Liver (tissue), 3 donors: ENCODE results near the gene C7orf57.

ENCODE experiments used
- SP1 ChIP-seq: IDR thresholded peaks from 2 replicates; pipeline ENCODE4 v1.6.1; 2018; ENCODE audit warnings: antibody characterized with exemption, mild to moderate bottlenecking
- TAF1 ChIP-seq: conservative IDR thresholded peaks from 2 replicates; pipeline ENCODE4 v1.6.1; 2016; ENCODE audit warnings: antibody characterized with exemption, mild to moderate bottlenecking
- TF ChIP-seq, protein P1 (sequence below): fragments of 150-350 bp; IDR thresholded peaks from 2 replicates; pipeline ENCODE4 v1.5.1; 2017; ENCODE audit warnings: improper control_type of control experiment, low read depth, low read length; ENCODE audit not compliant: missing input control
- donor health status: healthy.
- donor health status: healthy.

DNA sequence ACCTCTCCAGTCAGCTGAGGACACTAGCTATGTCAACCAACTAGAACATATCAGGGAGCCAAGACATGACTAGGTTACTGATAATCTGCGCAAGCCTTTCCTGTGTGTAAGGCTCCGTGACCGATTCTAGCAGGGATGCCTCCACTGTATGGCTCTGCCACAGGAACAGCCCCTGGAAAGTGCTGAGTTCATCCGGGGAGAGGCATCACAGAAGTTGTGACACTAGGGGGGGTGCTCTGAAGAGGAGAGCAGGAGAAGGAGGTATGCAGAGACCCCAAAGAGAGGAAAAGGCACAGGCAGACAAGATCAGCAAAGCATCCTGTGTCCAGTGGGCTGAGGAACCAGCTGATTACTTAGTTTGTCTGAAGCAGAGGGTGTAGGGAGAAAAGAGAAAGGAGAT, 67.2 kb downstream of the C7orf57 start:
- TF ChIP-seq, protein P1, sequence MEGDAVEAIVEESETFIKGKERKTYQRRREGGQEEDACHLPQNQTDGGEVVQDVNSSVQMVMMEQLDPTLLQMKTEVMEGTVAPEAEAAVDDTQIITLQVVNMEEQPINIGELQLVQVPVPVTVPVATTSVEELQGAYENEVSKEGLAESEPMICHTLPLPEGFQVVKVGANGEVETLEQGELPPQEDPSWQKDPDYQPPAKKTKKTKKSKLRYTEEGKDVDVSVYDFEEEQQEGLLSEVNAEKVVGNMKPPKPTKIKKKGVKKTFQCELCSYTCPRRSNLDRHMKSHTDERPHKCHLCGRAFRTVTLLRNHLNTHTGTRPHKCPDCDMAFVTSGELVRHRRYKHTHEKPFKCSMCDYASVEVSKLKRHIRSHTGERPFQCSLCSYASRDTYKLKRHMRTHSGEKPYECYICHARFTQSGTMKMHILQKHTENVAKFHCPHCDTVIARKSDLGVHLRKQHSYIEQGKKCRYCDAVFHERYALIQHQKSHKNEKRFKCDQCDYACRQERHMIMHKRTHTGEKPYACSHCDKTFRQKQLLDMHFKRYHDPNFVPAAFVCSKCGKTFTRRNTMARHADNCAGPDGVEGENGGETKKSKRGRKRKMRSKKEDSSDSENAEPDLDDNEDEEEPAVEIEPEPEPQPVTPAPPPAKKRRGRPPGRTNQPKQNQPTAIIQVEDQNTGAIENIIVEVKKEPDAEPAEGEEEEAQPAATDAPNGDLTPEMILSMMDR = no peak
- TF ChIP-seq SP1 = no peak
- no peak for TF ChIP-seq TAF1
